ENCODE results near the gene CCND3. TPM values are rescaled to one million over a fixed set of nuclear protein-coding genes. Genes with fewer than 3 reads are reported as not detected.

Gene CCND3
- total and polyA plus RNA-seq, 10 of the 15 experiments (the other 5 are each of a cell fraction or from before 2014, with no cell fraction given): 6.0 to 86.4 (median 31.5) TPM

- TF ChIP-seq IRF3 (IDR thresholded peaks at IDR 0.05) (no peak), STAT1 (conservative IDR thresholded peaks at IDR 0.05) (no peak), ASH2L (IDR thresholded peaks at IDR 0.05; ENCODE audit: borderline replicate concordance, low read depth) (0 out of 2 replicates have a peak, but pooled peaks have one; percentile 51), SIN3A (IDR thresholded peaks at IDR 0.05; ENCODE audit: low read depth, low read length) (peak; percentile 43; the same call in 1 of the 2 replicates), TBL1XR1 (IDR thresholded peaks at IDR 0.05; ENCODE audit: low read depth, low read length) (no peak), POU2F2 (IDR thresholded peaks at IDR 0.05; ENCODE audit: borderline replicate concordance, low read depth, low read length) (no peak; the same call in 2 of the 3 replicates), MEF2B (IDR thresholded peaks at IDR 0.05; ENCODE audit: partially characterized antibody, poor library complexity, severe bottlenecking) (peak; percentile 66), IRF4 (IDR thresholded peaks at IDR 0.05; ENCODE audit: low read depth, low read length) (no peak), NFYA (IDR thresholded peaks at IDR 0.05; ENCODE audit: borderline replicate concordance, low read depth, low read length) (no peak), NBN (IDR thresholded peaks at IDR 0.05) (peak; percentile 56), BCLAF1 (IDR thresholded peaks at IDR 0.05) (no peak), KLF5 (IDR thresholded peaks at IDR 0.05; ENCODE audit: partially characterized antibody) (no peak), SMC3 (IDR thresholded peaks at IDR 0.05; ENCODE audit: borderline replicate concordance, low read length) (no peak), BCL11A (IDR thresholded peaks at IDR 0.05; ENCODE audit: low read depth, low read length) (no peak), RB1 (IDR thresholded peaks at IDR 0.05; ENCODE audit: borderline replicate concordance) (peak; percentile 54; the same call in 1 of the 2 replicates), ZNF207 (IDR thresholded peaks at IDR 0.05; ENCODE audit: borderline replicate concordance) (no peak), GATAD2B (conservative IDR thresholded peaks at IDR 0.05; ENCODE audit: low read depth) (no peak; the same call in 1 of the 2 replicates), NFXL1 (IDR thresholded peaks at IDR 0.05; ENCODE audit: borderline replicate concordance) (no peak), ZNF274 (IDR thresholded peaks at IDR 0.05; ENCODE audit: insufficient read depth, insufficient read length) (no peak)
- TF ChIP-seq, protein P1, sequence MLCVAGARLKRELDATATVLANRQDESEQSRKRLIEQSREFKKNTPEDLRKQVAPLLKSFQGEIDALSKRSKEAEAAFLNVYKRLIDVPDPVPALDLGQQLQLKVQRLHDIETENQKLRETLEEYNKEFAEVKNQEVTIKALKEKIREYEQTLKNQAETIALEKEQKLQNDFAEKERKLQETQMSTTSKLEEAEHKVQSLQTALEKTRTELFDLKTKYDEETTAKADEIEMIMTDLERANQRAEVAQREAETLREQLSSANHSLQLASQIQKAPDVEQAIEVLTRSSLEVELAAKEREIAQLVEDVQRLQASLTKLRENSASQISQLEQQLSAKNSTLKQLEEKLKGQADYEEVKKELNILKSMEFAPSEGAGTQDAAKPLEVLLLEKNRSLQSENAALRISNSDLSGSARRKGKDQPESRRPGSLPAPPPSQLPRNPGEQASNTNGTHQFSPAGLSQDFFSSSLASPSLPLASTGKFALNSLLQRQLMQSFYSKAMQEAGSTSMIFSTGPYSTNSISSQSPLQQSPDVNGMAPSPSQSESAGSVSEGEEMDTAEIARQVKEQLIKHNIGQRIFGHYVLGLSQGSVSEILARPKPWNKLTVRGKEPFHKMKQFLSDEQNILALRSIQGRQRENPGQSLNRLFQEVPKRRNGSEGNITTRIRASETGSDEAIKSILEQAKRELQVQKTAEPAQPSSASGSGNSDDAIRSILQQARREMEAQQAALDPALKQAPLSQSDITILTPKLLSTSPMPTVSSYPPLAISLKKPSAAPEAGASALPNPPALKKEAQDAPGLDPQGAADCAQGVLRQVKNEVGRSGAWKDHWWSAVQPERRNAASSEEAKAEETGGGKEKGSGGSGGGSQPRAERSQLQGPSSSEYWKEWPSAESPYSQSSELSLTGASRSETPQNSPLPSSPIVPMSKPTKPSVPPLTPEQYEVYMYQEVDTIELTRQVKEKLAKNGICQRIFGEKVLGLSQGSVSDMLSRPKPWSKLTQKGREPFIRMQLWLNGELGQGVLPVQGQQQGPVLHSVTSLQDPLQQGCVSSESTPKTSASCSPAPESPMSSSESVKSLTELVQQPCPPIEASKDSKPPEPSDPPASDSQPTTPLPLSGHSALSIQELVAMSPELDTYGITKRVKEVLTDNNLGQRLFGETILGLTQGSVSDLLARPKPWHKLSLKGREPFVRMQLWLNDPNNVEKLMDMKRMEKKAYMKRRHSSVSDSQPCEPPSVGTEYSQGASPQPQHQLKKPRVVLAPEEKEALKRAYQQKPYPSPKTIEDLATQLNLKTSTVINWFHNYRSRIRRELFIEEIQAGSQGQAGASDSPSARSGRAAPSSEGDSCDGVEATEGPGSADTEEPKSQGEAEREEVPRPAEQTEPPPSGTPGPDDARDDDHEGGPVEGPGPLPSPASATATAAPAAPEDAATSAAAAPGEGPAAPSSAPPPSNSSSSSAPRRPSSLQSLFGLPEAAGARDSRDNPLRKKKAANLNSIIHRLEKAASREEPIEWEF (IDR thresholded peaks at IDR 0.05; ENCODE audit: insufficient replicate concordance, low read depth, low read length): no peak
Measured at GRCh38 chr6:41895300-41896233, 46.0 kb downstream of the CCND3 start, which contains the start of gene USP49 (continued).

Measured in GM12878 (cell line).